Aorta (tissue), 5 donors: ENCODE results near the gene TMSB10. TPM values are rescaled to one million over a fixed set of nuclear protein-coding genes. Genes with fewer than 3 reads are reported as not detected.
A peak's percentile ranks its signal among the peaks of the same experiment; 100 is the strongest.
"Not testable (repeated sequence)": the region's sequence is repeated elsewhere in the genome, so short reads cannot be mapped to it uniquely, and the experiment has no call there.

Source experiments
- ATAC-seq: fragments of 200-7000 bp; cut with Tn5 transposase; one replicate; pipeline ENCODE4 v1.9.1; 2022; ENCODE audit warnings: moderate library complexity; ENCODE audit not compliant: low FRiP score
- DNase-seq, 2 donors: peaks; one replicate each; pipeline ENCODE4 v3.0.0-alpha.2; 2020
- H3K27ac ChIP-seq, 2 donors: one replicate each; pipeline ENCODE4 v1.5.1; 2013; ENCODE audit warnings: low read length in 2 of 2, mild to moderate bottlenecking in 2 of 2, moderate library complexity in 2 of 2, control low read depth in 1 of 2, inconsistent platforms in 1 of 2, low read depth in 1 of 2
- H3K27me3 ChIP-seq, 2 donors: one replicate each; pipeline ENCODE4 v1.6.1; 2013; ENCODE audit warnings: control low read depth in 1 of 2, low read length in 1 of 2, mild to moderate bottlenecking in 1 of 2, moderate library complexity in 1 of 2; ENCODE audit not compliant: insufficient read depth in 2 of 2, control insufficient read depth in 1 of 2
- H3K36me3 ChIP-seq, 2 donors: one replicate each; pipeline ENCODE4 v1.6.1; 2013; ENCODE audit warnings: control low read depth in 1 of 2, low read length in 1 of 2, mild to moderate bottlenecking in 1 of 2; ENCODE audit not compliant: insufficient read depth in 2 of 2, control insufficient read depth in 1 of 2
- H3K4me1 ChIP-seq, 2 donors: one replicate each; pipeline ENCODE4 v1.6.1; 2013; ENCODE audit warnings: low read length in 2 of 2, control low read depth in 1 of 2, mild to moderate bottlenecking in 1 of 2, moderate library complexity in 1 of 2; ENCODE audit not compliant: insufficient read depth in 2 of 2, control insufficient read depth in 1 of 2
- H3K4me3 ChIP-seq, 2 donors: one replicate each; pipeline ENCODE4 v1.5.1; 2013; ENCODE audit warnings: low read length in 2 of 2, control low read depth in 1 of 2, mild to moderate bottlenecking in 1 of 2
- H3K9me3 ChIP-seq: one replicate; pipeline ENCODE4 v1.6.1; 2013; ENCODE audit warnings: mild to moderate bottlenecking, low read length; ENCODE audit not compliant: control insufficient read depth
- WGBS, 2 donors: extraction: QIAGEN DNeasy Blood & Tissue Kit; methylation state at CpG; one replicate each; pipeline ENCODE4 v1.1.7; 2013; 5-methylcytosine and 5-hydroxymethylcytosine counted together
- intact Hi-C, 2 donors: fragments of 100-400 bp; cut with DNase I; formaldehyde crosslinking; loops; one replicate each; pipeline versions ENCODE4 v1.14.2 to v1.15.0; 2022
- polyA plus RNA-seq, 2 donors: library from polyadenylated mRNA; stranded (reverse); fragments of 200-250 nt; gene quantifications; one replicate each; pipeline ENCODE4 v1.2.3, GENCODE V29; 2013
- total RNA-seq, 2 donors: library from RNA; stranded (reverse); fragmentation: NEBNext Ultra II Directional; extraction: Animal tissue kit (Norgen Biotek cat#: 25700); gene quantifications; one replicate each; pipeline ENCODE4 v1.2.1, GENCODE V29; 2021
- donor health status: healthy with polysubstance abuse.
- donor health status: Bipolar disorder and iron deficiency.
- donor health status: DM: no; HTN: no; CAD: no.
- donor health status: DM: no; HTN: no; CAD: no.
- donor health status: DM: yes; HTN: yes; CAD: no.

The TMSB10 gene
- total and polyA plus RNA-seq, 4 donors: 876 to 2,217 (median 1,272) TPM

DNA sequence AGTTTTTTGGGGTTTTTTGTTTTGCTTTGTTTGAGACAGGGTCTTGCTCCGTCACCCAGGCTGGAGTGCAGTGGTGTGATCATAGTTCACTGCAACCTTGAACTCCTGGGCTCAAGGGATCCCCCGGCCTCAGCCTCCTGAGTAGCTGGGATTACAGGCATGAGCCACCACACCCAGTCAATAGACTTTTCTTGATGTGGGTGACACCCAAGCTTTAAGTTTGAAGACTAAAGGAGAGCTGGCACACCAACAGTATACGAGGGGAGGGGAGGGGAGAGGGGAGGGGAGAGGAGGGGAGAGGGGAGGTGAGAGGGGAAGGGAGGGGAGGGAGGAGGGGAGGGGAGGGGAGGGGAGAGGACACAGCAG lies 40.4 kb downstream of the TMSB10 start:
- peak in 1 of 2 donors; percentile 28 for DNase-seq
- H3K9me3 ChIP-seq: not testable (repeated sequence)

GRCh38 chr2:84946204-84947009 lies 41.0 kb downstream of the TMSB10 start:
- Histone ChIP-seq H3K9me3 (no peaks in the 10 kb centered on the region), H3K27ac (no peak overlapping the region), H3K27me3 (no peaks in the 10 kb centered on the region), H3K4me3 (no peak overlapping the region), H3K36me3 (no peaks in the 10 kb centered on the region), H3K4me1 (no peaks in the 10 kb centered on the region)
- intact Hi-C loops: loop anchor here in 1 of 2 donors (10.0 kb wide), 1 partner anchor 892 kb away; no protein-coding TSS in a partner anchor
- DNase-seq (peak in 1 of 2 donors; percentile 54), ATAC-seq (no peak)
- 72 to 76% methylated on average over 12 of the region's 12 CpGs for WGBS, 2 donors

More for the DNA sequence above, 40.4 kb downstream of the TMSB10 start:
- H3K27ac ChIP-seq, H3K27me3 ChIP-seq, H3K4me3 ChIP-seq, H3K36me3 ChIP-seq, H3K4me1 ChIP-seq, ATAC-seq: not testable (repeated sequence)
- intact Hi-C loops: loop anchor here in 1 of 2 donors (10.0 kb wide), 1 partner anchor 891 kb away; no protein-coding TSS in a partner anchor
- WGBS, 2 donors: 84 to 91% methylated on average over 2 to 3 of the region's 3 CpGs

- ATAC-seq: no peak
- Histone ChIP-seq H3K27me3 (no peaks in the 10 kb centered on the region), H3K4me3 (no peak overlapping the region), H3K36me3 (no peaks in the 10 kb centered on the region), H3K4me1 (no peaks in the 10 kb centered on the region), H3K27ac (no peak overlapping the region), H3K9me3 (no peaks in the 10 kb centered on the region)
- WGBS, 2 donors: 84 to 86% methylated on average over 10 of the region's 10 CpGs
- intact Hi-C loops: loop anchor here in 1 of 2 donors (10.0 kb wide), 1 partner anchor 892 kb away; no protein-coding TSS in a partner anchor
- DNase-seq: no peak
Observed at GRCh38 chr2:84947010-84947593, 41.6 kb downstream of the TMSB10 start.

GRCh38 chr2:84953535-84953934 lies 48.1 kb downstream of the TMSB10 start:
- Histone ChIP-seq H3K36me3 (no peaks in the 10 kb centered on the region), H3K4me3 (no peak overlapping the region), H3K9me3 (no peaks in the 10 kb centered on the region), H3K27ac (no peak overlapping the region), H3K27me3 (no peaks in the 10 kb centered on the region), H3K4me1 (no peaks in the 10 kb centered on the region)
- WGBS, 2 donors: 72 to 77% methylated on average over 3 of the region's 3 CpGs
- ATAC-seq (no peak), DNase-seq (no peak)
- intact Hi-C loops: no loop called here

DNA sequence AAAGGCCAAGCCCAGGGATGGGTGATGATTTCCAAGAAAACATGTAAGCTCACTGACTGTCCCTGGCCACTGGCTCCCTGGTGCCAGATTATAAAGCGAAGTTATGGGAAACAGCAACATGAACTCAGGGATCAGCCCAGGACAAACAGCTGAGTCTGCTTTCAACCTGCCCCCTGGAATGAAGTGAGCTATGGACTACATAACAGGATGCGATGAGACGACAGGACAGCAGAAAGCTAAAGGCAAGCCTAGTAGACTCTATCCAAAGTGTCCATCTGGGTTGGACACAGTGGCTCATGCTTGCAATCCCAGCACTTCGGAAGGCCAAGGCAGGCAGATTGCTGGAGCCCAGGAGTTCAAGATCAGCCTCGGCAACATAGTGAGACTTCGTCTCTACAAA lies 48.9 kb downstream of the TMSB10 start:
- H3K36me3 ChIP-seq: no peaks in the 10 kb centered on the region
- no peak overlapping the region for H3K4me3 ChIP-seq
- intact Hi-C loops: no loop called here
- no peak overlapping the region for H3K27ac ChIP-seq
- no peaks in the 10 kb centered on the region for H3K9me3 ChIP-seq
- no peaks in the 10 kb centered on the region for H3K4me1 ChIP-seq
- no peak for DNase-seq
- ATAC-seq: no peak
- no peaks in the 10 kb centered on the region for H3K27me3 ChIP-seq
- 90% methylated on average over 6 of the region's 6 CpGs for WGBS, 2 donors

Other genes starting within 250 kb of the TMSB10 start
- 1 to 10 TPM; 1.1 to 2.2 TPM for gene TRABD2A, start 24.6 kb upstream of the TMSB10 start, total RNA-seq
- 1 to 10 TPM in 1 of 2 donors, under 1 TPM in 1; 0.23 to 1.4 TPM for gene TRABD2A, start 24.6 kb upstream of the TMSB10 start, polyA plus RNA-seq
- gene KCMF1, start 65.5 kb downstream of the TMSB10 start, total RNA-seq: 10 to 100 TPM; 59.1 to 66.7 TPM
- 10 to 100 TPM; 37.2 to 42.2 TPM for gene KCMF1, start 65.5 kb downstream of the TMSB10 start, polyA plus RNA-seq
- 10 to 100 TPM; 35.7 to 39.5 TPM for gene TCF7L1, start 227.7 kb downstream of the TMSB10 start, total RNA-seq
- 10 to 100 TPM; 14.1 to 27.9 TPM for gene TCF7L1, start 227.7 kb downstream of the TMSB10 start, polyA plus RNA-seq